MCF 10A (cell line): ENCODE measurements around the gene ZNF598. TPM values are rescaled to one million over a fixed set of nuclear protein-coding genes. Genes with fewer than 3 reads are reported as not detected.
"Not testable (repeated sequence)": the region's sequence is repeated elsewhere in the genome, so short reads cannot be mapped to it uniquely, and the experiment has no call there.

Experiments
- BruUV-seq: library from RNA; stranded (reverse); fragments of 400-500 nt; replicated peaks from 2 replicates; lab custom pipeline; 2021; lab: Mats Ljungman, UMichigan
- CTCF ChIA-PET: fragments of 300-600 bp; sonication (Branson Sonifier 250); formaldehyde crosslinking; extraction: SDS; loops from one replicate; lab custom pipeline; 2021; ENCODE audit warnings: antibody characterized with exemption, inconsistent platforms; lab: Yijun Ruan, JAX
- POLR2A ChIA-PET: fragments of 300-600, 350-650 bp; sonication (Branson Sonifier 250); formaldehyde crosslinking; extraction: SDS; loops from one replicate; lab custom pipeline; 2020; ENCODE audit warnings: antibody characterized with exemption, inconsistent platforms; lab: Yijun Ruan, JAX
- DNase-seq: peaks from one replicate; pipeline ENCODE4 v3.0.0-alpha.2; 2018; ENCODE audit not compliant: unreplicated experiment
- H3K27ac Mint-ChIP-seq: one replicate; pipeline ENCODE4 v1.8.0; 2022; ENCODE audit warnings: mild to moderate bottlenecking, low read depth, mixed read lengths; ENCODE audit not compliant: unreplicated experiment
- H3K27me3 Mint-ChIP-seq: one replicate; pipeline ENCODE4 v1.8.0; 2022; ENCODE audit warnings: mixed read lengths; ENCODE audit not compliant: insufficient read depth, unreplicated experiment
- H3K36me3 Mint-ChIP-seq: one replicate; pipeline ENCODE4 v1.8.0; 2022; ENCODE audit warnings: mild to moderate bottlenecking, moderate library complexity, mixed read lengths; ENCODE audit not compliant: insufficient read depth, unreplicated experiment
- H3K4me1 Mint-ChIP-seq: one replicate; pipeline ENCODE4 v1.8.0; 2022; ENCODE audit warnings: mixed read lengths; ENCODE audit not compliant: insufficient read depth, unreplicated experiment
- H3K4me3 Mint-ChIP-seq: one replicate; pipeline ENCODE4 v1.8.0; 2022; ENCODE audit warnings: mild to moderate bottlenecking, moderate library complexity, mixed read lengths; ENCODE audit not compliant: unreplicated experiment
- H3K9me3 Mint-ChIP-seq: one replicate; pipeline ENCODE4 v1.8.0; 2022; ENCODE audit warnings: mixed read lengths; ENCODE audit not compliant: unreplicated experiment
- CTCF ChIP-seq: fragments of 200-600 bp; IDR thresholded peaks from one replicate; pipeline ENCODE4 v1.8.0; 2022; ENCODE audit warnings: antibody characterized with exemption, mild to moderate bottlenecking; ENCODE audit not compliant: unreplicated experiment
- intact Hi-C: fragments of 100-400 bp; cut with micrococcal nuclease; formaldehyde crosslinking; loops from 2 replicates; pipeline ENCODE4 v1.14.1; 2022
- total RNA-seq: library from RNA; stranded (reverse); gene quantifications from 2 replicates; pipeline ENCODE4 v1.2.3, GENCODE V29; 2022

Gene ZNF598
- total RNA-seq, 1 experiment from 2014 or later, result 252 TPM

GRCh38 chr16:2013527-2013926, 3.9 kb upstream of the ZNF598 start:
- no peak overlapping the region for H3K4me3 Mint-ChIP-seq
- no peak for DNase-seq
- intact Hi-C loops, result no loop called here
- BruUV-seq, result no TSS peak
- ChIA-PET POLR2A (interaction anchor here (1.0 to 2.4 kb wide), 4 partner anchors 34 to 139 kb away, joined by 3 to 14 read pairs (median 7); partner anchors contain the start of genes NTHL1 and TSC2), CTCF (interaction anchor here (1.5 to 2.1 kb wide), 3 partner anchors 9 to 133 kb away, joined by 3 to 11 read pairs (median 11); no protein-coding TSS in a partner anchor)
- no peaks in the 10 kb centered on the region for H3K27me3 Mint-ChIP-seq
- no peaks in the 10 kb centered on the region for H3K9me3 Mint-ChIP-seq
- H3K36me3 Mint-ChIP-seq, result no peaks in the 10 kb centered on the region
- peaks cover 6% of the 10 kb centered on the region for H3K4me1 Mint-ChIP-seq
- no peak for TF ChIP-seq CTCF
- no peak overlapping the region for H3K27ac Mint-ChIP-seq

- H3K27me3 Mint-ChIP-seq, intact Hi-C loops, H3K9me3 Mint-ChIP-seq, BruUV-seq, H3K4me3 Mint-ChIP-seq, H3K36me3 Mint-ChIP-seq, DNase-seq: not testable (repeated sequence)
- CTCF ChIA-PET, result interaction anchor here (0.6 to 1.6 kb wide), 5 partner anchors 16 to 1305 kb away, joined by 3 to 4 read pairs (median 3); no protein-coding TSS in a partner anchor
- peaks cover 14% of the 10 kb centered on the region for H3K4me1 Mint-ChIP-seq
- H3K27ac Mint-ChIP-seq, result peak overlapping the region; percentile 35
- POLR2A ChIA-PET, result interaction anchor here (0.7 to 2.3 kb wide), 5 partner anchors 47 to 143 kb away, joined by 3 to 13 read pairs (median 6); partner anchors contain the start of genes RPS2 and TRAF7
Measured at GRCh38 chr16:2011726-2012125, 2.1 kb upstream of the ZNF598 start.

- ChIA-PET CTCF (interaction anchor here (0.6 to 1.8 kb wide), 4 partner anchors 14 to 131 kb away, joined by 3 to 9 read pairs (median 4); no protein-coding TSS in a partner anchor), POLR2A (interaction anchor here (0.8 to 4.2 kb wide), 27 partner anchors 10 to 506 kb away, joined by 3 to 72 read pairs (median 6); partner anchors contain the start of genes ECI1, GFER, NDUFB10 and NHERF2)
- Mint-ChIP-seq H3K27me3 (no peaks in the 10 kb centered on the region), H3K9me3 (no peaks in the 10 kb centered on the region), H3K27ac (peak overlapping the region; percentile 97), H3K4me3 (peak overlapping the region; percentile 79), H3K36me3 (peaks cover 23% of the 10 kb centered on the region), H3K4me1 (peaks cover 17% of the 10 kb centered on the region)
- TF ChIP-seq CTCF, result no peak
- no peak for DNase-seq
- no TSS peak for BruUV-seq
- intact Hi-C loops, result no loop called here
Measured at GRCh38 chr16:2009164-2009711, 383 bp downstream of the ZNF598 start.

GRCh38 chr16:2008631-2009163, 924 bp downstream of the ZNF598 start:
- BruUV-seq, result TSS peak; percentile 54
- ChIA-PET CTCF (interaction anchor here (0.6 to 1.8 kb wide), 5 partner anchors 19 to 179 kb away, joined by 3 to 9 read pairs (median 4); partner anchors contain the start of genes NTHL1 and TSC2), POLR2A (interaction anchor here (0.6 to 4.2 kb wide), 41 partner anchors 8 to 523 kb away, joined by 3 to 72 read pairs (median 5); partner anchors contain the start of genes ECI1, FAHD1, GFER and HAGH)
- no peak for TF ChIP-seq CTCF
- Mint-ChIP-seq H3K36me3 (peaks cover 26% of the 10 kb centered on the region), H3K4me1 (peaks cover 17% of the 10 kb centered on the region), H3K9me3 (no peaks in the 10 kb centered on the region), H3K4me3 (peak overlapping the region; percentile 79), H3K27me3 (no peaks in the 10 kb centered on the region), H3K27ac (peak overlapping the region; percentile 85)
- DNase-seq, result peak; percentile 67
- intact Hi-C loops, result no loop called here
